Skeletal muscle satellite cell (primary cell): ENCODE results near the gene DHH.
"Not testable (repeated sequence)": the region's sequence is repeated elsewhere in the genome, so short reads cannot be mapped to it uniquely, and the experiment has no call there.

ENCODE experiments used
- H3K27me3 ChIP-seq: 2 replicates; pipeline ENCODE4 v1.7.0; 2013; ENCODE audit warnings: low read length; ENCODE audit not compliant: control insufficient read depth, insufficient read depth
- H3K36me3 ChIP-seq: 2 replicates; pipeline ENCODE4 v1.7.0; 2013; ENCODE audit warnings: mild to moderate bottlenecking, control low read depth, low read length; ENCODE audit not compliant: insufficient read depth
- H3K4me1 ChIP-seq: 2 replicates; pipeline ENCODE4 v1.7.0; 2013; ENCODE audit warnings: low read length; ENCODE audit not compliant: control insufficient read depth, insufficient read depth
- H3K4me2 ChIP-seq: 2 replicates; pipeline ENCODE4 v1.7.0; 2013; ENCODE audit warnings: mild to moderate bottlenecking, low read length
- H3K4me3 ChIP-seq: 2 replicates; pipeline ENCODE4 v1.7.0; 2013; ENCODE audit warnings: low read length
- H3K9ac ChIP-seq: 2 replicates; pipeline ENCODE4 v1.7.0; 2013; ENCODE audit warnings: mild to moderate bottlenecking, low read depth, low read length, moderate library complexity
- H3K9me3 ChIP-seq: replicated peaks from 2 replicates; pipeline ENCODE4 v1.7.0; 2013; ENCODE audit warnings: mild to moderate bottlenecking, control low read depth, low read length

The DHH gene

DNA sequence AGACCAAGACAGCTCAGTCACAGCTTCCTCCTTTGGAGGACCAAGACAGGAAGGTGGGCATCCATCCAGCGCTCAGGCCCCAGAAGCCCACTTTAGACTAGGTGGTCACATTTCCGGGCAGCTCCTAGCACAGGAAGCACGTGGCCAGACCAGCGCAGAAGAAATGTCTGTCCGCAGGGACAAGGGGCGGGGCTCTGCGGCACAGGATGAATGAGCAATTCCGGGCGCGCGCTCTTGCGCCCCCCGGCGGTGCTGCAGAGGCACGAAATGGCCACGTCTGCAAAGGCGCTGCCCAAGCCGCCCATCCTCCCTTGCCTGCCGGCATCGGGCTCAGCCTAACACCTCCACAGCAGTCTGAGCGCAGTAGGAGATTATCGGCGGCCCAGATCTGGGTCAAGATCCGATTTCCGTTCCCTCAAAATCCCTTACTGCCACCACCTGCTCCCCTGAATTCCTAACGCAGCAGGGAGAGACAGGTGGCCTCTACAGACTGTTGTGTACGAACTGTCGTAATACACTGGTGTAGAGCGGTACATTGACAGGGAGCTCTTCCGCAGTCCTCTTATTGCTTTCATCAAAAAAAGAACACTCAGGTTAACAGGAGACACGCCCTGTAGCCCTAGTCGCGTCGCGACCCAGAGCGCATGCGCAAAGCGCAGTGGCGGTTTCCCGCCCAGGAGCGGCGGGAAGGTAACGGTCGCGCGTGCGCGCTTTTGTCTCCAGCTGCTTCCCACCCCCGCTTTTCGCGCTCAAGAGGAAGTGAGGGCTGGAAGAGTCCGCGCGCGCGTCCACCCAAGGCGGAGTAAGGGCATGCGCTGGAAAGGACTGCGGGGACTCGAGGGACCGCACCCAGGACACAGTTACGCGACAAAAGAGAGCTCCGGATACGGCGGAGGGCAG, 35.8 kb upstream of the DHH start:
- no peaks in the 10 kb centered on the region for H3K9me3 ChIP-seq
- peak overlapping the region; percentile 98 for H3K9ac ChIP-seq
- H3K4me3 ChIP-seq, result peak overlapping the region; percentile 95
- peak overlapping the region; percentile 91 for H3K4me2 ChIP-seq
- H3K36me3 ChIP-seq, result peaks cover 40% of the 10 kb centered on the region
- no peaks in the 10 kb centered on the region for H3K27me3 ChIP-seq
- peaks cover 22% of the 10 kb centered on the region for H3K4me1 ChIP-seq

DNA sequence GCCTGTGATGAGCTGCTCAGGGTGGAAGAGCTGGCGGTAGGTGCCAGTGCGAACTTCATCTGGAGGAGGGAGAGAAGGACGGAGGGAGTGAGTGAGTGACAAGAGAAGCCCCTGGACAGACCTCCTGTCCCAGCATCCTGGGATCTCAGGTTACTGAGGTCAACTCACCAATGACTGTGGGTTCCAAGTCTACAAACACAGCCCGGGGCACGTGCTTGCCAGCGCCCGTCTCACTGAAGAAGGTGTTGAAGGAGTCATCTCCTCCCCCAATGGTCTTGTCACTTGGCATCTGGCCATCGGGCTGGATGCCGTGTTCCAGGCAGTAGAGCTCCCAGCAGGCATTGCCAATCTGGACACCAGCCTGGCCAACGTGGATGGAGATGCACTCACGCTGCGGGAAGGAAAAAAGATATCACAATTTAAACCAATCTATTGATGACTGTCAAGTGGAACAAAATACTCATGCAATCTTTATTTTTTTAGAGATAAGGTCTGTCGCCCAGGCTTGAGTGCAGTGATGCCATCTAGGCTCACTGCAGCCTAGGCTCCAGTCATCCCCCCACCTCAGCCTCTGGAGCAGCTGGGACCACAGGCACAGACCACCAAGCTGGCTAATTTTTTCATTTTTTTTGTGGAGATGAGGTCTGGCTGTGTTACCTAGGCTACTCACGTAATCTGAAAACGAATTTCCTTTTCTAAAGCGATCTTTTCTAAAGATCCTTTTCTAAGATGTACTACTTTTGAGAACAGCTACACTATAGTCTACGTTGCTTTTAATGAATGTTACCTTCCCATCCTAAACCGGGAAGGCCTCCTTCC, 34.9 kb upstream of the DHH start:
- no peaks in the 10 kb centered on the region for H3K9me3 ChIP-seq
- peaks cover 22% of the 10 kb centered on the region for H3K4me1 ChIP-seq
- peaks cover 40% of the 10 kb centered on the region for H3K36me3 ChIP-seq
- H3K4me2 ChIP-seq, result peak overlapping the region; percentile 91
- H3K27me3 ChIP-seq, result no peaks in the 10 kb centered on the region
- H3K4me3 ChIP-seq, result peak overlapping the region; percentile 95
- H3K9ac ChIP-seq, result peak overlapping the region; percentile 98

DNA sequence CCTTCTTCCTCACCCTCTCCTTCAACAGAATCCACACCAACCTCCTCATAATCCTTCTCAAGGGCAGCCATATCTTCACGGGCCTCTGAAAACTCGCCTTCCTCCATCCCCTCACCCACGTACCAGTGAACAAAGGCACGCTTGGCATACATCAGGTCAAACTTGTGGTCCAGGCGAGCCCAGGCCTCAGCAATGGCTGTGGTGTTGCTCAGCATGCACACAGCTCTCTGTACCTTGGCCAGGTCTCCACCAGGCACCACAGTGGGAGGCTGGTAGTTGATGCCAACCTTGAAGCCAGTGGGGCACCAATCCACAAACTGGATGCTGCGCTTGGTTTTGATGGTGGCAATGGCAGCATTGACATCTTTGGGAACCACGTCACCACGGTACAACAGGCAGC, 33.4 kb upstream of the DHH start:
- H3K4me1 ChIP-seq, result peaks cover 17% of the 10 kb centered on the region
- H3K9ac ChIP-seq, H3K4me3 ChIP-seq, H3K9me3 ChIP-seq, H3K4me2 ChIP-seq, H3K27me3 ChIP-seq: not testable (repeated sequence)
- peaks cover 40% of the 10 kb centered on the region for H3K36me3 ChIP-seq

DNA sequence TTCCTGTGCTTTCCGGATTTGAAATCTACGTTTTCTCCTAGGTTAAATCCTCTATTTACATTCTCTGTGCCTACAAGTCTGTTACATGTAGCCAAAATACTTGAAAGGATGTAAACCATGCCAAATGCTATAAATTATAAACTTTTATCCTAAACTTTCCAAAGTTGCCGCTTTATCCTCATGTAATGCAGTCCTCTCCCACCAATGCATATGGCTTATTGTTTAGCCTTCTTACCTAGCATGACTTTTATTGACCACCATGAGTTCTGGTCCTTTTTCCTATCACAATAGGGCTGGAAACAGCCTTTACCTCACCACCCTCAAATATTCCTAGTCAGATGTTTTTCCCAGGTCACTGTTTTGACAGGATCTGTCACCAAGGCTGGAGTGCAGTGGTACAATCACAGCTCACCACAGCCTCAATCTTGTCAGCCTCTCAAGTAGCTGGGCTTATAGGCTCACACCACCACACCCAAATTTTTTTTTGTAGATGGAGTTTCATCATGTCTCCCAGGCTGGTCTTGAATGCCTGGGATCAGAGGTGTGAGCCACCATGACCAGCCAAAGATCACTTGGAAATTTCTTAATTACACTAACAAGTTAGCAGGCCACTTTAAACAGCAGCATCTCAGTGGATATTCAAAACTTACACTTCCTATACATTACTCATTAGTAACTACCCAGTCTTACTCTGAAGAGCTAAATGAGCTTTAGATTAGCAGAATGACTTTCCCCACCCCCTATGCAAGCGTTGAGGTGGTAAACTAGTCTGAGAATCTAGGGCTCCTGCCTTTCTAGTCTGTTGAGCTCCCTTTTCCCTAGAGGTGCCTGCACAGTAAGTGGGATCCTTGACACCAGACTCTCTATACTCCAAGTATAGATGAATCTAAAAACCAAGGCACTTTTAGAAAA, 32.5 kb upstream of the DHH start:
- no peak overlapping the region for H3K4me3 ChIP-seq
- H3K36me3 ChIP-seq, result peaks cover 40% of the 10 kb centered on the region
- no peak overlapping the region for H3K4me2 ChIP-seq
- peaks cover 8% of the 10 kb centered on the region for H3K4me1 ChIP-seq
- no peaks in the 10 kb centered on the region for H3K9me3 ChIP-seq
- no peaks in the 10 kb centered on the region for H3K27me3 ChIP-seq
- H3K9ac ChIP-seq, result no peak overlapping the region

DNA sequence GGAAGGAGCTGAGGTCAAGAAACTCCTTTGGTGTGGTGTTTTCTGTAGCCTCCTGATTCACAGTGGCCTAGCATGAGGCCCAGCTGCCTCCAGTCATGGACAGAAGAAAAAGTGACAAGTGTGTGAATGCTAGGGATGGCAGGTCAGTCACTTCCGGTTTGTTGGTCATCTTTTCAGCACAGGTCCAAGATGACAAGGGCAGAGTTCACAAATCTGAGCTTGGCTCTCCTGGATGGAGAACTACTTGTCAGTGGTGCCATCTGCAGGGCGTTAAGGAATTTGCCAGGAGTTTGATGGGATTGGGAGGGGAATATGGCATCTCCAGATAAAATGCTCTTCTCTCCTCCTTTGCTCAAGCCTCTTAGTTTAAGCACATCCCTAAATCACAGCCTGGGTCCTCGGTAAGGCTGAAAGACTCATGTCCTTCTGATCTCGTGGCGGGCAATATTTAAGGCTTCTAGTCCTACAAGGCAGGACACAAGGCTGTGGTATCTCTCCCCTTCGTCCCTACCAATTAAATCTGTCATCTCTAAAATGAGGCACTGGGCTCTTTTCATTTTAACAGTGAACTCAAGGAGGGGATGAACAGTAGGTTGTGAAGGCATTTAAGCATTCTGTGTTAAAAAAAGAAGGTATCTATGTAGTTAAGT, 26.6 kb upstream of the DHH start:
- Histone ChIP-seq H3K4me3 (no peak overlapping the region), H3K9me3 (no peaks in the 10 kb centered on the region), H3K9ac (no peak overlapping the region), H3K4me2 (no peak overlapping the region), H3K36me3 (no peaks in the 10 kb centered on the region), H3K4me1 (no peaks in the 10 kb centered on the region), H3K27me3 (no peaks in the 10 kb centered on the region)

DNA sequence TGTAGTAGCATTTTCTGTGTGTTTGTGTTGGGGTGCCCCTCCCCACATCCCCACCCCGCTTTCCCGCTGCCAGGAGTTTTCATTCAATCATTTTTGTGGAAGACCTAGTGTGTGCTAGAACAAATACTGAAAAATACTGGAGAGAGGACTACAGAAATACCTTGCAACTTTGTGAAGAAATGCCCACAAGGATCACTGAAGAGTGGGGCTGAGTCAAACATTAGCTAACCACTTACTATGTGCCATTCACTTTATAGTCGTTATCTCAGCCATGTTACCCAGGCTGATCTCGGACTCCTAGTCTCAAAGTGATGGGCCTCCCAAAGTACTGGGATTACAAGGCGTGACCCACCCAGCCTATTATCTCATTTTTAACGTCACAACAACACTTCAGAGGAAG, 16.6 kb upstream of the DHH start:
- Histone ChIP-seq H3K9me3 (no peaks in the 10 kb centered on the region), H3K4me3 (peak overlapping the region; percentile 98), H3K4me1 (peaks cover 17% of the 10 kb centered on the region), H3K27me3 (no peaks in the 10 kb centered on the region), H3K9ac (peak overlapping the region; percentile 94), H3K4me2 (peak overlapping the region; percentile 99), H3K36me3 (peaks cover 7% of the 10 kb centered on the region)

DNA sequence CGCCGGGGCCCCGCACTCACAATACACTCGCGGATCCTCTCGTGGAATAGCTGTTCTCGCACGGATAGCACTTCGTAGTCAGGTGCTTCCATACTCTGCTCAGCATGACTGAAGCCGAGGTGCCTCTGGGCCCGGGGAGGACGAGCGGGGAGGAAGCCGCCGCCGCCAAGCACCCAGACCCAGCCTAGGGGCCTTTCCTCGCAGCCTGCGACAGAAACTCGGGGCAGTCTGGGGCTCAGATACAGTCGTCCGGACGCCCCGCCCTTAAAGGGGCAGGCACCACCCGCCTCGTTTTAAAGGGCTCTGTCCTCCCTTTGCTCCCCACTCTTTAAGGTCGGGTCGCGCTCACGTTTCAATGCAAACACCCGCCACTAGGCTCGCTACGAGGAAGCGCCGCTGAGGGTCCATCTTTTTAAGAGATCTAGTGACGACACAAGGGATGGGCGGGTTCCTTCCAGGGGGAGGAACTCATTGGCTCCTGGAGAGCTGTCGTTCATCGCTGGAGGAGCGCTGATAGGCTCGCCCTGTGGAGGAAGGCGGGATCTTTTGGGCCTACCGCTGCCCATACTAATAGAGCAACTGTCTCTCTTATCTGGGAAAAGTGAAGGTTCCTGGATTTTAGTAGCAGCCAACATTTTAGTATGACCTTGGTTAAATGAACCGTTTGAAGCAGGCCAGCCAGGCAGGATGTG, 16.0 kb upstream of the DHH start, which contains the start of gene LMBR1L:
Gene LMBR1L (minus strand): TSS at position 384 of the 692 bp plus-strand sequence. CDS start 292 bp downstream, at position 92.
- H3K4me2 ChIP-seq, result peak within 1 kb of the TSS; percentile 99
- H3K9ac ChIP-seq, result peak within 1 kb of the TSS; percentile 94
- peak within 1 kb of the TSS; percentile 98 for H3K4me3 ChIP-seq
- no peaks in the 10 kb centered on the region for H3K27me3 ChIP-seq
- peaks cover 13% of the 10 kb centered on the region for H3K36me3 ChIP-seq
- no peaks in the 10 kb centered on the region for H3K9me3 ChIP-seq
- peaks cover 21% of the 10 kb centered on the region for H3K4me1 ChIP-seq

DNA sequence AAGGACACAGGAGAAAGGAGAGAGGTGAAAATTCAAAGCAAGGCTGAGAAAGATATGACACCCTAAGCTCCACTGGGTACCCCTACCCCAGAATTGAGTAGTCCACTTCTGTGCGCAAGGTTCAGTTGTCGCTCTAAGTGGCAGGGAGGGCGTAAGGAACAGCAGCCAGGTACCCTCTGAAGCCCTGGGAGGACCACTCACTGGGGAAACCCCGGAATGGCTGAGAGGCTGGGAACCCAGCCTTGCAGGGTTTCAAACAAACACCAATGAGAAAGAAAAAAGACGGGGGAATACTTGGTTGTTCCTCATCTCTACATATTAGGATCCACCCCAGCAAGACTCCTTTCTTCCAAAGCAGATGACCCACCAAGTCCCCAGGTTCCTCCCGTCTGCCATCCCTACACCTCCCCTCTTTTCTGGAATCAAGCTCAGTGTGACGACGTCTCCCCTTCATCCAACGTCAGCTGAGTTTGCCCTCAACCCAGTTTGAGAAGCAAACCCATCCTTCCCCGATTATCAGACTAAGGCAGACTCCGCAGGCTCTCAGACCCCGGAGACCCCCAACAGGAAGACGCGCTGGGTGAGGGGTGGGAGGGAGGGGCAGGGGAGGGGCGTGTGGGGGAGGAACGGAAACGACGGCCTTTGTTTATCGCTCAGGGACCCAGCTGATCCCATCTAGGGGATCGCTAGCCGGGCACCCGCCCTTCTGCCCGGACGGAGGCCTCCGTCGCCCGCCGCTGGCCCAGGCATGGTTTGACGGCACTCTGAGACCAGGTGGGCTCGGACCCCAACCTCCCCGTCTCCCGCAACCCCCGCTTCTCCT, 15.3 kb upstream of the DHH start:
- Histone ChIP-seq H3K36me3 (peaks cover 16% of the 10 kb centered on the region), H3K9ac (peak overlapping the region; percentile 94), H3K4me2 (peak overlapping the region; percentile 99), H3K9me3 (no peaks in the 10 kb centered on the region), H3K4me1 (peaks cover 24% of the 10 kb centered on the region), H3K4me3 (peak overlapping the region; percentile 98), H3K27me3 (no peaks in the 10 kb centered on the region)

DNA sequence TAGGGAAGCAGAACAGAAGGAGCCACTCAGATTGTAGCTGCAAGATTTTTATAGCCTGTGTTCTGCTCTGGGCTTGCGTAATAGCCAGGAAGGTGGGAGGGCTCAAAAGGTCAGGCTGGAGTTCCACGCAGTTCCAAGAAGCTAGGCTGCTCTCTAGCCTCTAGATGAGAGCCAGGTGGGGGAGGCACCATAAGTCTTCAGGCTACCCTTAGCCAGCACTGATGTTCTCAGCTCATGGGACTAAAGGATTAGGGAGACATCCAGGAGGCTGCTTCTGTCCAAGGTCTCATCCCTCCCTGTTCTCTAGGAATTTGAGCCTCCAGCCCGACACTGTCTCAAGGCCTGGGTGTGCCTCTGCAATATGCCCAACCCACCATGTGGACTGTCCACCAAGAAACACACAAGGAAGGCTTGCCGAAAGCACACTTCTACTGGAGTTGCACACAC, 14.4 kb upstream of the DHH start:
- Histone ChIP-seq H3K36me3 (peaks cover 25% of the 10 kb centered on the region), H3K4me2 (peak overlapping the region; percentile 99), H3K27me3 (no peaks in the 10 kb centered on the region), H3K4me3 (peak overlapping the region; percentile 98), H3K9me3 (no peaks in the 10 kb centered on the region), H3K4me1 (peaks cover 24% of the 10 kb centered on the region), H3K9ac (peak overlapping the region; percentile 94)
